Uterus (tissue), 2 donors: ENCODE data around the gene ACAD10.

Experiments
- POLR2A ChIP-seq, 2 donors: fragments of 450-650 bp; IDR thresholded peaks; one replicate each; pipeline ENCODE4 v1.6.1; 2016; ENCODE audit warnings: antibody characterized with exemption in 2 of 2, mild to moderate bottlenecking in 1 of 2, moderate library complexity in 1 of 2
- TF ChIP-seq, protein P1 (sequence below), 4 experiments: fragments of 200-600 bp in 2 of 4; fragments of 450-650 bp in 2 of 4; sonication (generic) in 2 of 4; IDR thresholded peaks; one replicate each; pipeline ENCODE4 v1.5.1; 2016 to 2019; ENCODE audit warnings: antibody characterized with exemption in 4 of 4, mild to moderate bottlenecking in 2 of 4, moderate library complexity in 1 of 4

GRCh38 chr12:111638556-111638955 lies 47.3 kb upstream of the ACAD10 start:
- TF ChIP-seq, protein P1, sequence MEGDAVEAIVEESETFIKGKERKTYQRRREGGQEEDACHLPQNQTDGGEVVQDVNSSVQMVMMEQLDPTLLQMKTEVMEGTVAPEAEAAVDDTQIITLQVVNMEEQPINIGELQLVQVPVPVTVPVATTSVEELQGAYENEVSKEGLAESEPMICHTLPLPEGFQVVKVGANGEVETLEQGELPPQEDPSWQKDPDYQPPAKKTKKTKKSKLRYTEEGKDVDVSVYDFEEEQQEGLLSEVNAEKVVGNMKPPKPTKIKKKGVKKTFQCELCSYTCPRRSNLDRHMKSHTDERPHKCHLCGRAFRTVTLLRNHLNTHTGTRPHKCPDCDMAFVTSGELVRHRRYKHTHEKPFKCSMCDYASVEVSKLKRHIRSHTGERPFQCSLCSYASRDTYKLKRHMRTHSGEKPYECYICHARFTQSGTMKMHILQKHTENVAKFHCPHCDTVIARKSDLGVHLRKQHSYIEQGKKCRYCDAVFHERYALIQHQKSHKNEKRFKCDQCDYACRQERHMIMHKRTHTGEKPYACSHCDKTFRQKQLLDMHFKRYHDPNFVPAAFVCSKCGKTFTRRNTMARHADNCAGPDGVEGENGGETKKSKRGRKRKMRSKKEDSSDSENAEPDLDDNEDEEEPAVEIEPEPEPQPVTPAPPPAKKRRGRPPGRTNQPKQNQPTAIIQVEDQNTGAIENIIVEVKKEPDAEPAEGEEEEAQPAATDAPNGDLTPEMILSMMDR (IDR thresholded peaks at IDR 0.05): no peak
- TF ChIP-seq POLR2A (IDR thresholded peaks at IDR 0.05): no peak
